Tibial artery (tissue), 4 donors: ENCODE data around the gene VSIG10L.

ENCODE experiments used
- DNase-seq, 2 donors: peaks; one replicate each; pipeline ENCODE4 v3.0.0-alpha.2; 2019
- H3K27ac ChIP-seq, 2 donors: fragments of 200-600 bp; sonication (generic) in 1 of 2; 1 replicate in 1 of 2; 2 replicates in 1 of 2; pipeline ENCODE4 v1.5.1; 2018 to 2019; ENCODE audit warnings: mild to moderate bottlenecking in 1 of 2
- H3K27me3 ChIP-seq, 2 donors: fragments of 200-600 bp; sonication (generic) in 1 of 2; one replicate each; pipeline versions ENCODE4 v1.5.1 to v1.6.0; 2016 to 2019
- H3K36me3 ChIP-seq, 3 donors: fragments of 200-600 bp; sonication (generic) in 2 of 3; one replicate each; pipeline ENCODE4 v1.5.1; 2016 to 2019; ENCODE audit warnings: mild to moderate bottlenecking in 2 of 3
- H3K4me1 ChIP-seq, 4 donors: fragments of 200-600 bp; sonication (generic) in 2 of 4; 1 replicate in 3 of 4; 2 replicates in 1 of 4; pipeline ENCODE4 v1.5.1; 2016 to 2019
- H3K4me3 ChIP-seq, 2 donors: fragments of 200-600 bp; sonication (generic) in 1 of 2; 1 replicate in 1 of 2; 2 replicates in 1 of 2; pipeline ENCODE4 v1.5.1; 2018 to 2019; ENCODE audit warnings: mild to moderate bottlenecking in 2 of 2
- H3K9me3 ChIP-seq, 3 donors: fragments of 200-600 bp; sonication (generic) in 1 of 3; one replicate each; pipeline ENCODE4 v1.5.1; 2016 to 2019
- intact Hi-C: fragments of 100-400 bp; cut with DNase I; formaldehyde crosslinking; loops from one replicate; pipeline ENCODE4 v1.15.0; 2023; ENCODE audit warnings: low total_unique reads
- TF ChIP-seq, protein P1 (sequence below), 2 experiments: fragments of 200-600 bp in 1 of 2; fragments of 450-650 bp in 1 of 2; IDR thresholded peaks; one replicate each; pipeline ENCODE4 v1.5.1; 2017 to 2019; ENCODE audit warnings: antibody characterized with exemption in 2 of 2, mild to moderate bottlenecking in 1 of 2, moderate library complexity in 1 of 2

The VSIG10L gene

DNA sequence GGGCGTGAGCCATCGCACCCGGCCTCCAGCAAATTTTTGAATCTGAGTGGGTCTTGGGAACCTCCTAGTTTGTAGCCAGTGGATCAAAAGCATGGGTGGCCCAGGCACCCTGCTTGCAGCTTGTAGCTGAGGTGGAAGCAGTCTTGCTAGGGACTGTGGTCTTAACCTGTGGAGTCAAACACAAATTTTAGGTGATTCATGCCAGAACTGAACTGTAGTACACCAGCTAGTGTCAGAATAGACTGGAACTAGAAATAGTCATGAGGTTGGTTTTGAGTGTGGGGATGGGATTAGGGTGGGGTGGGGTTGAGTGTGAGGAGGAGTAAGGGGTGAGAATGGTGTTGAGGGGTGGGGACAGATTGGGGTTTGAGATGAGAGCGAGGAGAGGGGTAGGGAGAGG lies 40.1 kb upstream of the VSIG10L start:
- H3K4me3 ChIP-seq = no peak overlapping the region
- no peaks in the 10 kb centered on the region for H3K9me3 ChIP-seq
- H3K27ac ChIP-seq = no peak overlapping the region
- TF ChIP-seq, protein P1, sequence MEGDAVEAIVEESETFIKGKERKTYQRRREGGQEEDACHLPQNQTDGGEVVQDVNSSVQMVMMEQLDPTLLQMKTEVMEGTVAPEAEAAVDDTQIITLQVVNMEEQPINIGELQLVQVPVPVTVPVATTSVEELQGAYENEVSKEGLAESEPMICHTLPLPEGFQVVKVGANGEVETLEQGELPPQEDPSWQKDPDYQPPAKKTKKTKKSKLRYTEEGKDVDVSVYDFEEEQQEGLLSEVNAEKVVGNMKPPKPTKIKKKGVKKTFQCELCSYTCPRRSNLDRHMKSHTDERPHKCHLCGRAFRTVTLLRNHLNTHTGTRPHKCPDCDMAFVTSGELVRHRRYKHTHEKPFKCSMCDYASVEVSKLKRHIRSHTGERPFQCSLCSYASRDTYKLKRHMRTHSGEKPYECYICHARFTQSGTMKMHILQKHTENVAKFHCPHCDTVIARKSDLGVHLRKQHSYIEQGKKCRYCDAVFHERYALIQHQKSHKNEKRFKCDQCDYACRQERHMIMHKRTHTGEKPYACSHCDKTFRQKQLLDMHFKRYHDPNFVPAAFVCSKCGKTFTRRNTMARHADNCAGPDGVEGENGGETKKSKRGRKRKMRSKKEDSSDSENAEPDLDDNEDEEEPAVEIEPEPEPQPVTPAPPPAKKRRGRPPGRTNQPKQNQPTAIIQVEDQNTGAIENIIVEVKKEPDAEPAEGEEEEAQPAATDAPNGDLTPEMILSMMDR (IDR thresholded peaks at IDR 0.05) = no peak
- no peaks in the 10 kb centered on the region for H3K36me3 ChIP-seq
- no peaks in the 10 kb centered on the region for H3K4me1 ChIP-seq
- intact Hi-C loops = no loop called here
- DNase-seq = no peak
- H3K27me3 ChIP-seq = no peaks in the 10 kb centered on the region

DNA sequence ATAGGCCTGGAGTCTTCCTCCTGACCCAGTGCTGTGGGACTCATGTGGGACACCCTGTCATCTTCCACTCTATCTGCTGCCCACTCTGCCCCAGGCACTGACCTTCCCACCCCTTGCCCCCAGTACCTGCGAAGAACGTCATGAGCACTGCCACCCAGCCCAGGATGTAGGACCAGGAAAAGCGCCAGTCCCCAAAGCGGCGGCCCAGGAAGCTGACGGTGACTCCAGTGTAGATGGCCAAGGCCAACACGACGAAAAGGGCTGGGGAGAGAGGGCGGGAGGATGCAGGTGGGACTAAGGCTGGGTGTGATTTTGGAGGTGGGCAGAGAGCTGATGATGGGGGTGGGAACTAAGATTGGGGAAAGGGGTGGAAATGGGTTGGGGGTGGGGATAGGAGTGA lies 38.4 kb upstream of the VSIG10L start:
- H3K27me3 ChIP-seq = no peaks in the 10 kb centered on the region
- H3K4me3 ChIP-seq = no peak overlapping the region
- no peaks in the 10 kb centered on the region for H3K9me3 ChIP-seq
- H3K36me3 ChIP-seq = no peaks in the 10 kb centered on the region
- intact Hi-C loops = no loop called here
- no peak overlapping the region for H3K27ac ChIP-seq
- H3K4me1 ChIP-seq = no peaks in the 10 kb centered on the region
- DNase-seq = no peak
- TF ChIP-seq, protein P1 (IDR thresholded peaks at IDR 0.05) = no peak

DNA sequence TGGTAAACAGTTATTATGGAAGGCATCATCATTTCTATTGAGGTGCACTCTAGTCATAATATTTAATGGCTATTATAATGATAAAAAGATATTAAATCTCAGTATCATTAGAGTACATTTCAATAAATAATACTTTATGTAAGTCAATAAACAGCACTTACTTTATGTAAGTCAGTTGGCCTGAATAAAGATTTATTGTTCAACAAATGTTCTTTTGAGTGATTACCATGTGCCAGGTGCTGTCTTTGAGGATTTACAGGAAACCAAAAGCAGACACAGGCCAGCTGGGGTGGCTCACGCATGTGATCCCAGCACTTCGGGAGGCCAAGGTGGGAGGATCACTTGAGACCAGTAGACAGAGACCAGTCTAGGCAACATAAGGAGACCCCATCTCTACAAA lies 35.5 kb upstream of the VSIG10L start:
- TF ChIP-seq, protein P1 (IDR thresholded peaks at IDR 0.05) = no peak
- H3K27me3 ChIP-seq = peaks cover 0 to 2% of the 10 kb centered on the region in 2 donors
- no peak overlapping the region for H3K27ac ChIP-seq
- no peaks in the 10 kb centered on the region for H3K36me3 ChIP-seq
- no peak for DNase-seq
- no peak overlapping the region for H3K4me3 ChIP-seq
- H3K9me3 ChIP-seq = no peaks in the 10 kb centered on the region
- H3K4me1 ChIP-seq = no peaks in the 10 kb centered on the region
- intact Hi-C loops = no loop called here

DNA sequence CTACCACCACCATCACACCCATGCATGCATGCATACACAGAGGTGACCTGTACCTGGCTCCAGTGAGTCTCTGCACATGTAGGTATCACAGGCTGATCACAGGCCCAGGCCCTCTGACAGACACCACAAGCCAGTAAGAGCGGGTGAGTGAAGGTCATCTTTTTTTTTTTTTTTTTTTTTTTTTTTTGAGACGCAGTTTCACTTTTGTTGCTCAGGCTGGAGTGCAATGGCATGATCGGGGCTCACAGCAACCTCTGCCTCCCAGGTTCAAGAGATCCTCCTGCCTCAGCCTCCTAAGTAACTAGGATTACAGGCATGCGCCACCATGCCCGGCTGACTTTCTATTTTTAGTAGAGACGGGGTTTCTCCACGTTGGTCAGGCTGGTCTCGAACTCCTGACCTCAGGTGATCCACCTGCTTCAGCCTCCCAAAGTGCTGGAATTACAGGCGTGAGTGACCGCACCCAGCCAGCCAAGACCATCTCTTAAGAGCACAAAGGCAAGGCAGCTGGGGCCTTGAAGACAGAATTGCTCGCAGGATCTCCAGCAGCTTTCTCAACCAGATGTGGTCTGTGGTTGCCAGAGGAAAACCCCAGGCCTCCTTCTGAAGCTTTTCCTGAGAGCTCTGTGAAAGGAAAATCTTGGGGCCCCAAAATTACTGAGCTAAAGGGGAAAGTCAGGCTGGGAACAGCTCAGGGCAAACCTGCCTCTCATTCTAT lies 33.7 kb upstream of the VSIG10L start:
- Histone ChIP-seq H3K27ac (no peak overlapping the region), H3K4me1 (no peaks in the 10 kb centered on the region), H3K9me3 (no peaks in the 10 kb centered on the region), H3K27me3 (peaks cover 0 to 2% of the 10 kb centered on the region in 2 donors), H3K36me3 (no peaks in the 10 kb centered on the region), H3K4me3 (no peak overlapping the region)
- TF ChIP-seq, protein P1 (IDR thresholded peaks at IDR 0.05) = no peak
- DNase-seq = no peak
- intact Hi-C loops = no loop called here

DNA sequence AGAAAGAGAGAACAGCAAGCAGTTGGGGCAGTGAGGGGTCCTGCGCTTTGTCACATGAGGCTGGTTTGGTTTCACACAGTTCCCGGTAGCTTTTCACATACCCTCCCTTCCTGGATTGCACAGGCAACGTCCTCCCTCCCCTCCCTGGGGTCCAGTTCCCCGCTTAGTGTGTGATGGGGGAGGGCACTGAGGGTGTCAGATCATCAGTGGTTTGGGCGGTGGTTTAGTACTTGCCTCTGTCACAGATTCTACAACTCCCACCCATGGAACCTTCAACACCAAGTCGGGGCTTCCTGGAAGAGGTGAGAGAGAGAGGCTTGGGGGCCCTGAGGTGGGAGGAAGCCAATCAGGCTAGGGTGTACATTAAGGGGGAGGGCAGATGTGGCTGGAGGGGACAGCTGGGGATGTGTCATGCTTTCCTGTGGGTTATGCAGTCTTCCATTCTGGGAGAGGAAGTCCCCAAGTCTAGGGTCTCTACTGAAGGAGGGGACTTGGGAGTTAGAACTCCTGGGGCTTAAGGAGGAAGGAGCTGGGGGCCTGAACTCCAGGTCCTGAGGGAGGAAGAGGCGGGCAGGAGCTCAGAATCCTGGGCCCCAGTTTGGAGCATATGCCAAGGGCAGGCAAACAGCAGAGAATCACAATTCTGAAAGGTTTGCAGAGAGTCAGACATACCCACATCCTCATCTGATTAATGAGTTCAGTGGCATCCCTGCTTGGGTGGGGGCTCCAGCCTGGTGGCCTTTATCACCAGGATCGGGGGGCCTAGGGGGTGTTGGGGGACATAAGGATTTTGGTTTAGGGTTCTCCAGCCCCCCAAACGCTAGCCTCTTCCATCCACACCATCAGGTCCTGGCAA lies 30.9 kb upstream of the VSIG10L start, which contains the start of gene NKG7:
Gene NKG7 (minus strand): TSS at position 6 of the 856 bp plus-strand sequence. CDS start 119 bp downstream, outside the sequence.
- Histone ChIP-seq H3K9me3 (no peaks in the 10 kb centered on the region), H3K36me3 (no peaks in the 10 kb centered on the region), H3K27ac (no peak within 1 kb of the TSS), H3K4me1 (peaks cover 0 to 8% (median 7%) of the 10 kb centered on the region in 4 donors), H3K27me3 (peaks cover 0 to 2% of the 10 kb centered on the region in 2 donors), H3K4me3 (no peak within 1 kb of the TSS)
- TF ChIP-seq, protein P1 (IDR thresholded peaks at IDR 0.05) = no peak
- no peak for DNase-seq
- intact Hi-C loops = no loop called here
